Head of caudate nucleus (tissue), 42 donors: ENCODE results near the gene VAC14.
"Not testable (repeated sequence)": the region's sequence is repeated elsewhere in the genome, so short reads cannot be mapped to it uniquely, and the experiment has no call there.

Experiments used
- DNase-seq, 42 donors: peaks; one replicate each; pipeline versions ENCODE4 v3.0.0 to v3.0.0-alpha.2; 2020 to 2021; ENCODE audit warnings: mixed read lengths in 7 of 42
- intact Hi-C: fragments of 100-400 bp; cut with DNase I; formaldehyde crosslinking; loops from one replicate; pipeline ENCODE4 v1.15.0; 2022

VAC14 gene

DNA sequence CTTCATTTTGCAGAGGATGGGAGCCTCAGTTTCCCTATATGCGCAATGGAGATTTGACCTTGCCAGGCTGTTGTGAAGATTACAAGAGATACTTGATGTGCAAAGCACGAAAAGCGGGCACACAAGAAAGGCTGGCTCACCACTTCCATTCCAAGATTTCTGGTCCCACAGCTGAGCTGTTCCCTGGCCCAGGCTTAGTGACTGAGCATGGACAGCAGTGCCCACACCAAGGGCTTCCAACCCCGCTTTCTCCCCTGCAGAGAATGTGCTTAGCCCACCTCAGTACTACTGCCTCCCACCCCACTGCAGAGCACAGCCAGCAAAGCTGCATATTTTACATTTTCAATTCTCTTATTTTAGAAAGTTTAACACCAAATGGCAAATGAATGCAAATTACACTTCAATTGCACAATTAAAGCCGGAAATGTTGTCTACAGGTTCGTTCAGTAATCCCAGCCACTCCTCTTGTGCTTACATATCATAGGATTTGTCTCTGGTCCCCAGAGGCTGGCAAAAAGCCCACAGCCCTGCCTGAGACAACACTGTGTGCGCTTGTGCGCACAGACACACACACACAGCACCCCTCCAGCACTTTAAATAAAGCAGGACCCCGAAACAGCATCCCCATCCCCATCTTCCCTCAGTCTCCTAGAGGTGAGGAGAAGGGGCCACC is 51.8 kb downstream of the VAC14 start:
- DNase-seq: peak in 2 of 42 donors; percentile 31 to 70
- intact Hi-C loops: no loop called here

GRCh38 chr16:70747703-70748631 is 53.0 kb downstream of the VAC14 start:
- intact Hi-C loops: no loop called here

GRCh38 chr16:70746708-70747424 is 54.1 kb downstream of the VAC14 start:
- intact Hi-C loops: no loop called here
- peak in 8 of 42 donors; percentile 26 to 76 (median 50) for DNase-seq

More at GRCh38 chr16:70747703-70748631, 53.0 kb downstream of the VAC14 start:
- no peak for DNase-seq

GRCh38 chr16:70746040-70746707 is 54.8 kb downstream of the VAC14 start:
- intact Hi-C loops: no loop called here
- peak in 40 of 42 donors; percentile 29 to 92 (median 63) for DNase-seq

GRCh38 chr16:70745536-70746025 is 55.4 kb downstream of the VAC14 start:
- intact Hi-C loops: no loop called here
- no peak for DNase-seq

- DNase-seq: no peak
- intact Hi-C loops: no loop called here
These were observed 56.6 kb downstream of the VAC14 start for GRCh38 chr16:70744366-70744765.

DNA sequence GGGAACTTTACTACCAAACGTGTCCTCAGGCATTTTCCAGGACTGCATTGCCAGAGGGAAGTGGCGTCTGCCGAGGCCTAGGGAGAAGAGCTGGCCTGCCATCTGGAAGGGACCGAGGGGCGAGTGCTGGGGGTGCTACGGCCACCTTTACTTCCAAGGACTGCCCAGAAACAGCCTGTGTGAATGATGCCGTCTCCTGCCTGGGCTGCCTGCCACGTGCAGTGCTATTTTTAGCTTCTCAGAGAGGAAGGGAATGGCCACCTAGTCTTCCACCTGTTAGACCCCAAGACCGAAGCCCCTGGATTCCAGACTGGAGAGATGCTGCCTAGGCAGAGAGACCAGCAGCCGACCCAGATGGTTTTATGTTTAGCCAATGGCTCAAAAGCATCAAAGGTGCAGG is 57.2 kb downstream of the VAC14 start:
- intact Hi-C loops: no loop called here
- DNase-seq: no peak

- intact Hi-C loops, DNase-seq: not testable (repeated sequence)
These were observed 58.0 kb downstream of the VAC14 start for GRCh38 chr16:70742967-70743366.

GRCh38 chr16:70741783-70742125 is 59.2 kb downstream of the VAC14 start:
- no peak for DNase-seq
- intact Hi-C loops: no loop called here

DNA sequence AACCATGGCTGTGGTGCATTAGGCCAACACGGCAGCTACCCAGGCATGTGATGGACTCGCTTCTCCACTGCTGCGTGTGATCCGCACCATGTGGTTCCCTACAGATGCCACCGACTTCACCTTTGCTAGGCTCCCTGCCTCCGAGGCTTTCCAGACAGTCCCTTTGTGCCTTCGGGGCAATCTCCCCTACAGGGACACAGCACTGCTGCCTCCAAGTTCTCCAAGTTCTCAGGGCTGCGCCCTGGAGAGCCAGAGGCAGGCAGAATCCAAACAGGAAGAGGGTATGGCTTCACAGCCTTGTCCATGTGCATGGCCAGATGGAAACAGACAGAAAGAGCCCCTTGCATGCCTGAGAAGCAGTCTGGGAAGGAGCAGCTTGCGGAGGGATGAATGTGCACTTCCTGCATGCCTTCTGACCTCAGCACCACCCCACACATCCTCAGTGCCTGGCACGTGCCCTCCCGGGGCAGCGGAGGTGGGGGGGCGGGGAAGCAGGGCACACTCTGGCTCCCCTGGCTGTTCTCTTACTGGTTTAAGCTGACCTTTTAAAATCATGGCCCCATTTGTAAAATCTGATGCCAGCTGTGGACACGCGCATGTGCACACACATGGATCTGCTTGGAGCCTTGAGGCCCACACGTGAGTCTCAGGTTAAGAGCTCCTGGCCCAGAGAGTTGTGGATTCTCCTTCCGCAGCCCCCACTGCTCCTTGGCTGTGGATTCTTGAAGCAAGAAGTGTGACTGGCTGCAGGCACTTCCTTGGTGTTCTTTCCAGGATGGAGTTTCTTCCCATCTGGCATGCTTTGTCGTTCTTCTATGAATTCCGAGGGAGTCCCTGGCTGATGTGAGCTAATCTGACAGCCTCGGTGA is 59.8 kb downstream of the VAC14 start:
- DNase-seq: no peak
- intact Hi-C loops: no loop called here

GRCh38 chr16:70740174-70740913 is 60.6 kb downstream of the VAC14 start:
- DNase-seq: no peak
- intact Hi-C loops: no loop called here

DNA sequence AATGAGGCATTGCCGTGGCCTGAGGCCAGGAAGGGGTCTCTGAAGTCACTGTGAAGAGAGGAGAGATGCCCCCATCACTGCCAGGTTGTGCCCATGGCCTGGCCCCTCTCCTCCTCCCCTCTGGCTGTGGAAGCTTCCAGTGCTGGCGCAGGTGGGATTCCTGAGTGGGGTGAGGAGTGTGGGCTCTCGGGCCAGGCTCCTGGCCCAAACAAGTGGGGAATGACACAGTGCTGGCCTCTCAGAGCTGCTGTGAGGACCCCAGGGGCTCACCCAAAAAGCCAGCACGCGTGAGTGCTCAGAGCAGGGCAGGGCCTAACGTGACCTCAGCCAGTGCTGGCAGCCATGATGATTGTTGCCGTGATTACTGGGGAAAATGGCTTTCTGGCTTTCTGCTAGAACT is 61.6 kb downstream of the VAC14 start:
- DNase-seq: no peak
- intact Hi-C loops: no loop called here

DNA sequence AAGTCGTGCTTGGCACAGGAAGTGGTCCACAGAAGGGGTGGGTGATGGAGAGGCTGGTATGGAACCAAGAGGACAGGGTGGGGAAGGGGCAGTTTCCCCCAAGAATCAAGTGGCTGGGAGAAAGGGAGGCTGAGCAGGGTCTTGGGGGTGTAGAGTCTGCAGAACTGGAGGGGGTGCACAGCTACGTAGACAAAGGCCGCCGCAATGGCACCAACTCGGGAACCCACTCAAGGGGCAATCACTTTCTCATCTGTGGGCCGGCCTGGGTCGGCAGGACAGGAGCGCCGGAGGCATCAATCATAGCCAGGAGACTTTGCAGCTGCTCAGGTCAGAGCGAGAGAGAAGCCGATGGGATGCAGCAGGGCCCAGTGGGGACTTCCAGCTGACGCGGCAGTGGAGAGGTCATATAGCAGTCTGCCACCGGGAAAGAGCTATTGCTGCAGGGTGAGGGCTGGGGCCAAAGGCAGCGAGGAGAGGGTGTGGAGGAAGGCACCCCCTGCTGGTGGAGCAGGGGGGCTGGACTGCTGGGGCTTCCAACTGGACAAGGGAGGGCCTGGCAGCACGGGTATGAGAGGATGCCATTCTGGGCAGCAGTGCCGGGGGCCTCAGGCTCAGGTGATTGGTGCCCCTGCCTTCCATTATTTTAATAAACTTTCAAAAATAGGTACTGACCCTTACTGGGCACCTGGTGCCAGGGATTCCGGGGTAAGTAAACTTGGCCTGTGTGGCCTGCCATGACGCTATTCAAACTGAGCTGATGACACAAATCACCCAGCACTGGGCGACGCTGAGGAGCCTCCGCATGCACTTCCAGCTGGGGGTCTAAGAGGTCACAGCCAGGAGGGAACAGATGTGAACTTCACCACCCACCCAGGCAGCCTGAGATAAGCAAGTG is 62.6 kb downstream of the VAC14 start:
- intact Hi-C loops: no loop called here
- DNase-seq: peak in 32 of 42 donors; percentile 22 to 75 (median 54)

GRCh38 chr16:70737377-70738082 is 63.4 kb downstream of the VAC14 start:
- intact Hi-C loops: no loop called here
- peak in 18 of 42 donors; percentile 29 to 64 (median 51) for DNase-seq

- no peak for DNase-seq
- intact Hi-C loops: no loop called here
These were observed 64.2 kb downstream of the VAC14 start for GRCh38 chr16:70736465-70737376.
